ENCODE data around the gene ZNF697.
"Not testable (repeated sequence)": the region's sequence is repeated elsewhere in the genome, so short reads cannot be mapped to it uniquely, and the experiment has no call there.

The ZNF697 gene

DNA sequence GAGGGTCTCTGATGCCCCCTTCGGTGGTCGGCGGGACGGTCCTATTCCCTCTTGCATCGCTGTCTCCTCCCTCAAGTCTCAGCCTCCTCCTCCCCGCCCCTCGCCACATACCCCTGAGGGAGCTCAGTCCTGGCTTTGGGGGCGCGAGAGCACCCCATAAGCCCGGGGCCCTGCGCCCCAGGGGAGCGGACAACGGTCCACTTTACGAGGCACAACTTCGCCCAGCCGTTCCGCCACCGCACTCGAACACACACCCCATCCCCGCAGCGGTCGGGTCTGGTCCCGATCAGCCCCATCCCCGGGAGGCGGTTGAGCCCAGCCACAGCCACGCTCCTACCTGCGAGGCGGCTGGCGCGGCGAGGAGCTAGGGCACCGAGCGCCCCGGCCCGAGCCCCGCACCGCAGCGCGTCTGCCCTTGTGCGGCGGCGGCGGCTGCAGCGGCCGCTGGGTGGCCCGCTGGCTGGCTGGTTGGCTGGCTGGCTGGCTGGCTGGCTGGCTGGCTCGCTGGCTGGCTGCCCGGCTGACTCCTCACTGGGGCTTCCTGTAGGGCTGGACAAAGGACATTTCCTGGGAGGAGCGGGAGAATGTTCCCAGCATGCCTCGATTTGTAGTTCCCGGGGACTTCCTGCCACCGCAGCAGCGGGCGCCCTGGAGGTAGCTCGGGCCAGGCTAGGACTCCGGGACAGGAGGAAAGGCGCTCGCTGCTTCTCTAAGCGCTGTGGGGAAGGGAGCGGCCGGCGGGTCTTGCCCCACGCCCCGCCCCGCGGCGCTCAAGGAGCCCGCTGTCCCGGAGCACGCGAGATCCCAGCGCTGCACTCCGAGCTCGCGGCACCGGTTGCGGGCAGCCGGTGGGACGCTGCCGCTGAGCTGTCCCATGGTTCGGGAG lies at the start of gene ZNF697:
Gene ZNF697 (minus strand): TSS at position 533 of the 886 bp plus-strand sequence. CDS start 22,166 bp downstream, outside the sequence.
- peak within 1 kb of the TSS; percentile 97 for H3K4me3 Mint-ChIP-seq
- peaks cover 41% of the 10 kb centered on the region for H3K27me3 Mint-ChIP-seq
- intact Hi-C loops (cut with micrococcal nuclease): loop anchor here (5.0 kb wide), 1 partner anchor 506 kb away; the partner anchor contains the start of gene WARS2
- peaks cover 14% of the 10 kb centered on the region for H3K36me3 Mint-ChIP-seq (ENCODE audit: low read depth)
- no peaks in the 10 kb centered on the region for H3K9me3 Mint-ChIP-seq
- H3K4me1 Mint-ChIP-seq (ENCODE audit: low read depth): peaks cover 53% of the 10 kb centered on the region
- H3K27ac Mint-ChIP-seq: peak within 1 kb of the TSS; percentile 94

GRCh38 chr1:119697598-119697997 lies 49.5 kb upstream of the ZNF697 start:
- Mint-ChIP-seq H3K9me3 (peaks cover 24% of the 10 kb centered on the region), H3K27ac (no peak overlapping the region), H3K4me1 (ENCODE audit: low read depth) (peaks cover 7% of the 10 kb centered on the region), H3K27me3 (peaks cover 10% of the 10 kb centered on the region), H3K36me3 (ENCODE audit: low read depth) (no peaks in the 10 kb centered on the region), H3K4me3 (no peak overlapping the region)
- intact Hi-C loops (cut with micrococcal nuclease): no loop called here

GRCh38 chr1:119696863-119697262 lies 48.8 kb upstream of the ZNF697 start:
- H3K27ac Mint-ChIP-seq; H3K36me3 Mint-ChIP-seq (ENCODE audit: low read depth); H3K4me1 Mint-ChIP-seq (ENCODE audit: low read depth); intact Hi-C loops (cut with micrococcal nuclease); H3K4me3 Mint-ChIP-seq: not testable (repeated sequence)
- Mint-ChIP-seq H3K27me3 (peaks cover 10% of the 10 kb centered on the region), H3K9me3 (peaks cover 17% of the 10 kb centered on the region)

GRCh38 chr1:119689511-119689910 lies 41.4 kb upstream of the ZNF697 start:
- H3K27me3 Mint-ChIP-seq: peaks cover 9% of the 10 kb centered on the region
- intact Hi-C loops (cut with micrococcal nuclease): no loop called here
- no peaks in the 10 kb centered on the region for H3K4me1 Mint-ChIP-seq (ENCODE audit: low read depth)
- no peaks in the 10 kb centered on the region for H3K36me3 Mint-ChIP-seq (ENCODE audit: low read depth)
- no peak overlapping the region for H3K27ac Mint-ChIP-seq
- H3K4me3 Mint-ChIP-seq: no peak overlapping the region
- no peaks in the 10 kb centered on the region for H3K9me3 Mint-ChIP-seq

DNA sequence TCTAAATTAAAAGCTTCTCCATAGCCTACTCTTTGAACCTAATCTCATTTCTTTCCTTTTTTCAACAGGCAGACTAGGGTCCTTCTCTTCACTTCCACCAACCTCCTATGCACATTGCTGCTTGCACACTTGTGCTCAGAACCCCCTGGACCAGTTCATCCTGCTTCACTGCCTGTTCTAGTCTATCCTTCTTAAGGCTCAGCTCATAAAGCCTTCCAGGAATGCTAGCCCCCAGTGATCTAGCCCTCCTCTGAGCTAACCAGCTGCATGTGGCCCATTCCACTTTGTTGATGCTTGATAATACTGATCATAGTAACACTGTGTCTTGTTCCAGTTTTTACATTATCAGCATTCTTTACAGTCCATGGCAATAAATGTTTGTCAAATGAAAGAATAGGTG lies 40.7 kb upstream of the ZNF697 start:
- Mint-ChIP-seq H3K4me3 (no peak overlapping the region), H3K27ac (no peak overlapping the region), H3K9me3 (no peaks in the 10 kb centered on the region), H3K27me3 (peaks cover 7% of the 10 kb centered on the region), H3K36me3 (ENCODE audit: low read depth) (no peaks in the 10 kb centered on the region), H3K4me1 (ENCODE audit: low read depth) (no peaks in the 10 kb centered on the region)
- intact Hi-C loops (cut with micrococcal nuclease): no loop called here

DNA sequence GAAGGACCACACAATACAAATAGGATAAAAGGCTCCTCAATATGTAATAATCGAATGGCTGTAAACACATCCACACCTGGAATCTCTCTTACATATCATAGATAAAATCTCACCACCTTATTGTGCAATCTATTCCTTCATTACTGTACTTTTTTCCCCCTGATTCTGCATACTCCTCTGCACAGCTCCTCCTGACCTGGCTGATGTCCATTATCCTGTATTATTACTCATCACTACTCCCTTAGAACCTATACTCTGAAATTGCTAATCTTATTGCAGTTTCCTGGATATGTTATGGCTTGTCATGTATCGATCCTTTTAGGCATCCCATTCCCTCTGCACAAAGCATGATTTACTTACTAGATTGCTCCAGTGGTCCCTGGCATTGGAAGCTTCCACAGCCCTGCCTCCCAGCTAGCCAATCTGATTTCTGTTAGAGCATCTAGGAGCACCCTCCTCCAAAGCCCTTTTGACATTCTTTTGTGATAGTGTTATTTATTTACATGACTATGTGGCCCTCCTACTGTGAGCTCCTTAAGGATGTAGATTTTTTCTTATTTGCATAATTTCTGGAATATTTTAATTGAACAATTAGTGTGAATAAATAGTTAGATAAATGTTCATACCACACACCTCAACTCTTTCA lies 39.5 kb upstream of the ZNF697 start:
- intact Hi-C loops (cut with micrococcal nuclease): no loop called here
- Mint-ChIP-seq H3K27me3 (peaks cover 7% of the 10 kb centered on the region), H3K36me3 (ENCODE audit: low read depth) (no peaks in the 10 kb centered on the region), H3K4me3 (no peak overlapping the region), H3K4me1 (ENCODE audit: low read depth) (no peaks in the 10 kb centered on the region), H3K9me3 (no peaks in the 10 kb centered on the region), H3K27ac (no peak overlapping the region)

- H3K4me3 Mint-ChIP-seq: no peak overlapping the region
- H3K36me3 Mint-ChIP-seq (ENCODE audit: low read depth): no peaks in the 10 kb centered on the region
- intact Hi-C loops (cut with micrococcal nuclease): no loop called here
- no peaks in the 10 kb centered on the region for H3K9me3 Mint-ChIP-seq
- no peaks in the 10 kb centered on the region for H3K4me1 Mint-ChIP-seq (ENCODE audit: low read depth)
- H3K27me3 Mint-ChIP-seq: peaks cover 7% of the 10 kb centered on the region
- no peak overlapping the region for H3K27ac Mint-ChIP-seq
Observed at GRCh38 chr1:119686661-119687060, 38.6 kb upstream of the ZNF697 start.

- H3K4me1 Mint-ChIP-seq (ENCODE audit: low read depth): no peaks in the 10 kb centered on the region
- H3K4me3 Mint-ChIP-seq: no peak overlapping the region
- H3K9me3 Mint-ChIP-seq: no peaks in the 10 kb centered on the region
- no peaks in the 10 kb centered on the region for H3K36me3 Mint-ChIP-seq (ENCODE audit: low read depth)
- intact Hi-C loops (cut with micrococcal nuclease): no loop called here
- peaks cover 6% of the 10 kb centered on the region for H3K27me3 Mint-ChIP-seq
- no peak overlapping the region for H3K27ac Mint-ChIP-seq
Observed at GRCh38 chr1:119683893-119684292, 35.8 kb upstream of the ZNF697 start.

DNA sequence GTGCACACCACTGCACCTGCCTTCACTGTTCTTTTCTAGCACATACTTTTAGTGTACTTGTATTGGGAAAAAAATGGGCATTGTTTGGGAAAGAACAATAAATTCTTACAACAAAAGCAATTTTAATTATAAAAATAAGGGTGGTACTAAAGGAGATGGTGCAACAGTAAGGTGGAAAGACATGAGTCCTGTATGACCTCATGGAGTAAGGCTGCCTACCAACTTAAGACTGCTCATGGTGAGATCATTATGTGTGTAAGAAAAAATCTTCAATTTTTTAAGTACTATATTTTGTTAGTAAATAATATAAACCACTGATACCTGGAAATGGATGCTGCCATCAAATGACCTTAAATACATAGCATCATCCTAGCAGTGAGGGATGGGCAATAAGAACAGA lies 34.1 kb upstream of the ZNF697 start:
- Mint-ChIP-seq H3K27me3 (peaks cover 7% of the 10 kb centered on the region), H3K9me3 (no peaks in the 10 kb centered on the region), H3K4me3 (no peak overlapping the region), H3K4me1 (ENCODE audit: low read depth) (no peaks in the 10 kb centered on the region), H3K36me3 (ENCODE audit: low read depth) (no peaks in the 10 kb centered on the region), H3K27ac (no peak overlapping the region)
- intact Hi-C loops (cut with micrococcal nuclease): no loop called here

- intact Hi-C loops (cut with micrococcal nuclease): no loop called here
- H3K4me3 Mint-ChIP-seq: no peak overlapping the region
- H3K9me3 Mint-ChIP-seq: no peaks in the 10 kb centered on the region
- H3K4me1 Mint-ChIP-seq (ENCODE audit: low read depth): no peaks in the 10 kb centered on the region
- no peak overlapping the region for H3K27ac Mint-ChIP-seq
- no peaks in the 10 kb centered on the region for H3K36me3 Mint-ChIP-seq (ENCODE audit: low read depth)
- peaks cover 7% of the 10 kb centered on the region for H3K27me3 Mint-ChIP-seq
Observed at GRCh38 chr1:119681560-119681959, 33.5 kb upstream of the ZNF697 start.

- Mint-ChIP-seq H3K9me3 (no peaks in the 10 kb centered on the region), H3K4me1 (ENCODE audit: low read depth) (peaks cover 2% of the 10 kb centered on the region), H3K27ac (no peak overlapping the region), H3K27me3 (peaks cover 9% of the 10 kb centered on the region), H3K36me3 (ENCODE audit: low read depth) (no peaks in the 10 kb centered on the region), H3K4me3 (no peak overlapping the region)
- intact Hi-C loops (cut with micrococcal nuclease): no loop called here
Observed at GRCh38 chr1:119680723-119681122, 32.7 kb upstream of the ZNF697 start.

DNA sequence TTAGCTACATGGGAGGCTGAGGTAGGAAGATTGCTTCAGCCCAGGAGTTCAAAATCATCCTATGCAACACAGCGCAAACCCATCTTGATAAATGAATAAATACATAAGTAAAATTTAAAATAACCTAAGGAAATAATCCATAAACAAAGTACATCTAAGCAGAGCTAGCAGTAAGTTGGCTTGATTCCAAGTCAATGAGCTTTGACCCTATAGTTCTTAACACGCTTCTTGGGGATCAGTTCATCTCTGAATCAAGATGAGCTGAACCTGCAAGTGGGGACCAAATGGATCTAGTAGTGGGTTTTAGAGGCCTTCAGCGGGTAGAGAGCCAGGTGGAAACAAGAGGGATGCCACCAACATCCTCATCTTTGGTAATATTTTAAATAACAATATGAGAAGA lies 32.1 kb upstream of the ZNF697 start:
- no peak overlapping the region for H3K4me3 Mint-ChIP-seq
- peaks cover 5% of the 10 kb centered on the region for H3K4me1 Mint-ChIP-seq (ENCODE audit: low read depth)
- H3K27me3 Mint-ChIP-seq: peaks cover 10% of the 10 kb centered on the region
- intact Hi-C loops (cut with micrococcal nuclease): no loop called here
- H3K36me3 Mint-ChIP-seq (ENCODE audit: low read depth): no peaks in the 10 kb centered on the region
- no peaks in the 10 kb centered on the region for H3K9me3 Mint-ChIP-seq
- no peak overlapping the region for H3K27ac Mint-ChIP-seq

DNA sequence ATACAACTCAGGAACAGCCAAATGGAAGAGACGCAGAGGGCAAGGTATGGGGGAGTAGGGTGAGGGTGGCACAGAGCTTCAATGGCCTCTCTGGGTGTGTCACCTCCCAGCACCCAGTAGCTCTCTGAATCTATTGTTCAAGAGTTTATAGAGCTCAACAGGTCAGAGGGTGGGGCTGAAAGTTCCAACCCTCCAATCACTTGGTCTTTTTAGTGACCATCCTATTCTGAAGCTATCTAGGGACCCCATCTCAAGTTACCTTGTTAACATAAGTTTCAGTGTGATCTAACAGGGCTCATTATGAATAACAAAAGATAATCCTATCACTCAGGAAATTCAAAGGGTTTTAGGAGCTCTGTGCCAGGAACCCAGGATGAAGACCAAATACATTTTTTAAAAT lies 31.2 kb upstream of the ZNF697 start:
- intact Hi-C loops (cut with micrococcal nuclease): no loop called here
- peaks cover 10% of the 10 kb centered on the region for H3K27me3 Mint-ChIP-seq

GRCh38 chr1:119676571-119677206 lies 28.6 kb upstream of the ZNF697 start:
- H3K27me3 Mint-ChIP-seq: peaks cover 7% of the 10 kb centered on the region
- peaks cover 5% of the 10 kb centered on the region for H3K4me1 Mint-ChIP-seq (ENCODE audit: low read depth)
- no peak overlapping the region for H3K27ac Mint-ChIP-seq
- no peaks in the 10 kb centered on the region for H3K9me3 Mint-ChIP-seq
- intact Hi-C loops (cut with micrococcal nuclease): loop anchor here (2.0 kb wide), 1 partner anchor 126 kb away; no protein-coding TSS in a partner anchor
- no peaks in the 10 kb centered on the region for H3K36me3 Mint-ChIP-seq (ENCODE audit: low read depth)
- H3K4me3 Mint-ChIP-seq: no peak overlapping the region

More for the DNA sequence above, 31.2 kb upstream of the ZNF697 start:
- no peak overlapping the region for H3K4me3 Mint-ChIP-seq
- H3K4me1 Mint-ChIP-seq (ENCODE audit: low read depth): peaks cover 5% of the 10 kb centered on the region
- H3K36me3 Mint-ChIP-seq (ENCODE audit: low read depth): no peaks in the 10 kb centered on the region
- no peaks in the 10 kb centered on the region for H3K9me3 Mint-ChIP-seq
- no peak overlapping the region for H3K27ac Mint-ChIP-seq

Data from dendritic cell treated with granulocyte-macrophage colony-stimulating factor and Interleukin-4, amounts not matched to agents 40 ng/mL and 50 ng/mL, for 4 days (primary cell).